ENCODE results near the gene FBLN2. TPM values are rescaled to one million over a fixed set of nuclear protein-coding genes. Genes with fewer than 3 reads are reported as not detected.

The FBLN2 gene
- polyA plus RNA-seq, 3 donors = 0.08 TPM; not detected in 2

DNA sequence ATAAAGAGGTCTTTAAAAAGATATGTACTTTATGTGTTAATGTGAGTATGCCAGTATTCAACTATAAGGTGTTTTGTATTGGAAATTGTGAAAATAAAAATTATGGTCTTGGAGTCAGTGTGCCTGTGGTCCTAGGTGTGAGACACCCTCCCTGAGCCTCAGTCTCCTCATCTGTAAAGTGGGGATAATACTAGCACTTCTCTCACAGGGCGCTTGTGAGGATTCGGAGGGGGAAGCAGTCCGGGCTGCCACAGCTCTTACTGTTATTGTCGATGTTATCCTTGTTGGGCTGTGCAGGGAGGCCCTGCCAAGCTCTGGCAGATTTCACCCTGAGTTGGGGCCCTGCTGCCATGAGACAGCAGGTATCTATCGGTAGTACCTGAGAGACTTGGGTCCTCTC is 26.7 kb upstream of the FBLN2 start:
- no peaks in the 10 kb centered on the region for H4K20me1 ChIP-seq (ENCODE audit: insufficient read depth, low read length)
- H3K27ac ChIP-seq (ENCODE audit: low read depth in 1 of 2, low read length in 2 of 2) = no peak overlapping the region
- no peaks in the 10 kb centered on the region for H3K36me3 ChIP-seq (replicated peaks in 1 of 2; ENCODE audit: control insufficient read depth in 1 of 2, insufficient read depth in 2 of 2, low read length in 2 of 2)
- no peaks in the 10 kb centered on the region for H3K27me3 ChIP-seq (ENCODE audit: control insufficient read depth in 2 of 2, insufficient read depth in 2 of 2, low read length in 2 of 2)
- H2AFZ ChIP-seq (ENCODE audit: insufficient read depth, low read depth, low read length, poor library complexity, severe bottlenecking) = no peak overlapping the region
- no peaks in the 10 kb centered on the region for H3K4me1 ChIP-seq (ENCODE audit: control insufficient read depth in 1 of 2, insufficient read depth in 2 of 2, low read length in 2 of 2)
- Mint-ChIP-seq H3K36me3 (no peaks in the 10 kb centered on the region), H3K4me3 (no peak overlapping the region), H3K27ac (no peak overlapping the region), H3K9me3 (peaks cover 0 to 6% (median 3%) of the 10 kb centered on the region in 7 donors), H3K27me3 (ENCODE audit: low read depth in 3 of 3) (peaks cover 0 to 7% (median 3%) of the 10 kb centered on the region in 3 donors), H3K4me1 (no peaks in the 10 kb centered on the region)
- 100% methylated on average over 5 of the region's 5 CpGs for WGBS (ENCODE audit: insufficient coverage)
- no peak for DNase-seq
- H3K4me3 ChIP-seq (replicated peaks in 1 of 3; ENCODE audit: low read depth in 2 of 3, low read length in 3 of 3) = no peak overlapping the region
- TF ChIP-seq, protein P1, sequence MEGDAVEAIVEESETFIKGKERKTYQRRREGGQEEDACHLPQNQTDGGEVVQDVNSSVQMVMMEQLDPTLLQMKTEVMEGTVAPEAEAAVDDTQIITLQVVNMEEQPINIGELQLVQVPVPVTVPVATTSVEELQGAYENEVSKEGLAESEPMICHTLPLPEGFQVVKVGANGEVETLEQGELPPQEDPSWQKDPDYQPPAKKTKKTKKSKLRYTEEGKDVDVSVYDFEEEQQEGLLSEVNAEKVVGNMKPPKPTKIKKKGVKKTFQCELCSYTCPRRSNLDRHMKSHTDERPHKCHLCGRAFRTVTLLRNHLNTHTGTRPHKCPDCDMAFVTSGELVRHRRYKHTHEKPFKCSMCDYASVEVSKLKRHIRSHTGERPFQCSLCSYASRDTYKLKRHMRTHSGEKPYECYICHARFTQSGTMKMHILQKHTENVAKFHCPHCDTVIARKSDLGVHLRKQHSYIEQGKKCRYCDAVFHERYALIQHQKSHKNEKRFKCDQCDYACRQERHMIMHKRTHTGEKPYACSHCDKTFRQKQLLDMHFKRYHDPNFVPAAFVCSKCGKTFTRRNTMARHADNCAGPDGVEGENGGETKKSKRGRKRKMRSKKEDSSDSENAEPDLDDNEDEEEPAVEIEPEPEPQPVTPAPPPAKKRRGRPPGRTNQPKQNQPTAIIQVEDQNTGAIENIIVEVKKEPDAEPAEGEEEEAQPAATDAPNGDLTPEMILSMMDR (IDR thresholded peaks at IDR 0.05) = no peak
- no peak overlapping the region for H3K4me2 ChIP-seq (replicated peaks; ENCODE audit: extremely low read depth, low read length, poor library complexity, severe bottlenecking)
- H3K9ac ChIP-seq (ENCODE audit: insufficient read depth, low read length, poor library complexity, severe bottlenecking) = no peak overlapping the region
- H3K79me2 ChIP-seq (ENCODE audit: insufficient read depth, low read length) = no peaks in the 10 kb centered on the region
- intact Hi-C loops (cut with micrococcal nuclease) = no loop called here
- H3K9me3 ChIP-seq (replicated peaks in 1 of 2; ENCODE audit: control insufficient read depth in 1 of 2, insufficient read depth in 1 of 2, low read length in 2 of 2) = no peaks in the 10 kb centered on the region

DNA sequence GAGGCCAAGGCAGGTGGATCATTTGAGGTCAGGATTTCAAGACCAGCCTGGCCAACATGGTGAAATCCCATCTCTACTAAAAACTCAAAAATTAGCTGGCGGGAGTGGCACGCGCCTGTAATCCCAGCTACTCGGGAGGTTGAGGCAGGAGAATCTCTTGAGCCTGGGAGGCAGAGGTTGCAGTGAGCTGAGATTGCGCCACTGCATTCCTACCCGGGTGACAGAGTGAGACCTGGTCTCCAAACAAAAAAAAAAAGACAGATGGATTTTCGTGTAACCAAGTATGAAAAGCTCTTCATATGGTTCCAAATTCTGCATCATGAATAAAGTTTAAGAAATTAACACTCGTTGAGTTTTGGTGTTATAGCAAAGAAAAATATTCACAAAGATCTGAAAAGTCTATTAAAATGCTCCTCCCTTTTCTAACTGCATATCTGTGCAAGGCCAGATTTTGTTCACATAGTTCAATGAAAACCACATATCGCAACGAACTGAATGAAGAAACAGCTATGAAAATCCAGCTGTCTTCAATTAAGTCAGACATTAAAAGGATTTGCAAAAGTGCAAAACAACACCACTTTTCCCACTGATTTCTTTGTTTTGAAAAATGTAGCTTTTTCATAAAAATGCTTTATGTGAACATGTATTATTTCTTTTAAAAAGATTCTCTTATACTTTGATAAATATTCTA is 23.8 kb upstream of the FBLN2 start:
- TF ChIP-seq, protein P1 (IDR thresholded peaks at IDR 0.05) = no peak
- no peaks in the 10 kb centered on the region for H3K27me3 ChIP-seq (ENCODE audit: control insufficient read depth in 2 of 2, insufficient read depth in 2 of 2, low read length in 2 of 2)
- no peak for DNase-seq
- no peak overlapping the region for H3K4me2 ChIP-seq (replicated peaks; ENCODE audit: extremely low read depth, low read length, poor library complexity, severe bottlenecking)
- H3K9me3 ChIP-seq (replicated peaks in 1 of 2; ENCODE audit: control insufficient read depth in 1 of 2, insufficient read depth in 1 of 2, low read length in 2 of 2) = no peaks in the 10 kb centered on the region
- H3K4me1 ChIP-seq (ENCODE audit: control insufficient read depth in 1 of 2, insufficient read depth in 2 of 2, low read length in 2 of 2) = no peaks in the 10 kb centered on the region
- no peak overlapping the region for H2AFZ ChIP-seq (ENCODE audit: insufficient read depth, low read depth, low read length, poor library complexity, severe bottlenecking)
- no CpG with 5 or more reads among the region's 10 CpGs for WGBS (ENCODE audit: insufficient coverage)
- H3K4me1 Mint-ChIP-seq = no peaks in the 10 kb centered on the region
- H3K9ac ChIP-seq (ENCODE audit: insufficient read depth, low read length, poor library complexity, severe bottlenecking) = no peak overlapping the region
- H3K4me3 ChIP-seq (replicated peaks in 1 of 3; ENCODE audit: low read depth in 2 of 3, low read length in 3 of 3) = no peak overlapping the region
- peaks cover 0 to 5% (median 4%) of the 10 kb centered on the region in 3 donors for H3K27me3 Mint-ChIP-seq (ENCODE audit: low read depth in 3 of 3)
- peaks cover 0 to 6% (median 3%) of the 10 kb centered on the region in 7 donors for H3K9me3 Mint-ChIP-seq
- no peak overlapping the region for H3K27ac Mint-ChIP-seq
- no peaks in the 10 kb centered on the region for H3K36me3 Mint-ChIP-seq
- intact Hi-C loops (cut with micrococcal nuclease) = no loop called here
- H3K27ac ChIP-seq (ENCODE audit: low read depth in 1 of 2, low read length in 2 of 2) = no peak overlapping the region
- H3K4me3 Mint-ChIP-seq = no peak overlapping the region
- H4K20me1 ChIP-seq (ENCODE audit: insufficient read depth, low read length) = no peaks in the 10 kb centered on the region
- no peaks in the 10 kb centered on the region for H3K79me2 ChIP-seq (ENCODE audit: insufficient read depth, low read length)
- H3K36me3 ChIP-seq (replicated peaks in 1 of 2; ENCODE audit: control insufficient read depth in 1 of 2, insufficient read depth in 2 of 2, low read length in 2 of 2) = no peaks in the 10 kb centered on the region

Data from CD14-positive monocyte (primary cell).